ENCODE results near the gene NSUN6.

Gene NSUN6

GRCh38 chr10:18532881-18533535 lies 118.4 kb downstream of the NSUN6 start:
- H3K27ac ChIP-seq: no peak overlapping the region
- no peak for TF ChIP-seq CTCF (conservative IDR thresholded peaks at IDR 0.05)

GRCh38 chr10:18528292-18528691 lies 123.1 kb downstream of the NSUN6 start:
- no peak for TF ChIP-seq CTCF (conservative IDR thresholded peaks at IDR 0.05)
- no peak overlapping the region for H3K27ac ChIP-seq

GRCh38 chr10:18527687-18528086 lies 123.7 kb downstream of the NSUN6 start:
- TF ChIP-seq CTCF (conservative IDR thresholded peaks at IDR 0.05): no peak
- H3K27ac ChIP-seq: no peak overlapping the region

GRCh38 chr10:18523858-18524257 lies 127.5 kb downstream of the NSUN6 start:
- H3K27ac ChIP-seq: no peak overlapping the region
- no peak for TF ChIP-seq CTCF (conservative IDR thresholded peaks at IDR 0.05)

- no peak for TF ChIP-seq CTCF (conservative IDR thresholded peaks at IDR 0.05)
Measured at GRCh38 chr10:18523025-18523424, 128.4 kb downstream of the NSUN6 start.

GRCh38 chr10:18516851-18517250 lies 134.5 kb downstream of the NSUN6 start:
- no peak for TF ChIP-seq CTCF (conservative IDR thresholded peaks at IDR 0.05)
- H3K27ac ChIP-seq: no peak overlapping the region

More at GRCh38 chr10:18523025-18523424, 128.4 kb downstream of the NSUN6 start:
- H3K27ac ChIP-seq: no peak overlapping the region

- TF ChIP-seq CTCF (conservative IDR thresholded peaks at IDR 0.05): no peak
- no peak overlapping the region for H3K27ac ChIP-seq
Measured at GRCh38 chr10:18514537-18514936, 136.8 kb downstream of the NSUN6 start.

All from VCaP (cell line).